Parietal lobe (tissue), 1 donor: ENCODE data around the gene PRRG1. TPM values are rescaled to one million over a fixed set of nuclear protein-coding genes. Genes with fewer than 3 reads are reported as not detected.

Source experiments
- total RNA-seq: library from RNA; depleted of rRNA; stranded (reverse); fragments of >200 nt; gene quantifications from one replicate; pipeline ENCODE4 v1.2.3, GENCODE V29; 2014

PRRG1 gene
- 5.0 TPM for total RNA-seq

DNA sequence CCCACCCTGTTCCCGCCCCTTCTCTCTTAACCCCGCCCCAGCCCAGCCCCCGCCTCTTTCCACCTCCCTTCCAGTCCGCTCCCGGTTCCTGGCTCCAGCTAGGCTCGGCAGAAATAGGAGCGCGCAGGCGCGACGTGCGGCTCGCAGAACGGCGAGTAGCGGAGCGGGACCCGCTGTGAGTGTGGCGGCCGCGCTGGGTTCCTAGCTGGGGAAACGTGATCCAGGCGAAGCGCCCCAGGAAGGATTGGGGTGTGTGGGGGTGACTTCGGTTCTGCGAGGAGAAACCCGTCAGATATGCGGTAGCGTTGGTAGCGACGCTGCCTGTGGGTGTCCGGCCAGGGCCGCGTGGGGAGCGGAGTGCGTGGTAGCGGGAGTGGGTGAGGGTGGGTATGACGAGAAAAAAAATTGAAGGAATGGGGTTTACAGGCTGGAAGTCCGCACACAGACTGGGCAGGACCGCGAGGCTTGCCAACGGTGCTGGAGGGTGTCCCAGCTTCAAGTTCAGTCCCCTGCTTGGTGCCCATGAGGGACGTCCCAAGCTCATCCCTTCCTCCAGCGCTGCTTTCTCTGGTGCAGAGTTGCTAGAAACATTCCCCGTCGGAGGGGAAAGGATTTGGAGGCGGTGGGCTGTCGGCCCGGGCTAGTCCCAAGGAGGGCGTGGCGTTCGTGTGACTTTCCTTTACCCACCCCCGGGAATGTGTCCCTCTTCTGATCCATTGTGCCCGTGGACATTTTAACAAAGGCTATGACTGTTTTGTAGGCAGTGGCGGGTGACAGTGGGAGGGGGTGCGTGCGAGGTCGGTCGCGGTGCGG, at the start of gene PRRG1:
Gene PRRG1, plus strand, starts transcription at position 144 of the 813 bp plus-strand sequence. CDS start 56,886 bp downstream, outside the sequence.

Other genes starting within 250 kb of the PRRG1 start
- gene LANCL3, start 222.3 kb downstream of the PRRG1 start, total RNA-seq: 1.3 TPM